VCaP (cell line): Measurements from ENCODE around the gene NBPF3.
"Not testable (repeated sequence)": the region's sequence is repeated elsewhere in the genome, so short reads cannot be mapped to it uniquely, and the experiment has no call there.

ENCODE experiments used
- H3K27ac ChIP-seq: fragments of 450-650 bp; 2 replicates; pipeline ENCODE4 v1.5.1; 2017
- TF ChIP-seq, protein P1 (sequence below): fragments of 450-650 bp; conservative IDR thresholded peaks from 2 replicates; pipeline ENCODE4 v1.5.1; 2017; ENCODE audit warnings: mild to moderate bottlenecking, moderate library complexity

NBPF3 gene

GRCh38 chr1:21457654-21458053, 17.7 kb downstream of the NBPF3 start:
- no peak overlapping the region for H3K27ac ChIP-seq
- TF ChIP-seq, protein P1, sequence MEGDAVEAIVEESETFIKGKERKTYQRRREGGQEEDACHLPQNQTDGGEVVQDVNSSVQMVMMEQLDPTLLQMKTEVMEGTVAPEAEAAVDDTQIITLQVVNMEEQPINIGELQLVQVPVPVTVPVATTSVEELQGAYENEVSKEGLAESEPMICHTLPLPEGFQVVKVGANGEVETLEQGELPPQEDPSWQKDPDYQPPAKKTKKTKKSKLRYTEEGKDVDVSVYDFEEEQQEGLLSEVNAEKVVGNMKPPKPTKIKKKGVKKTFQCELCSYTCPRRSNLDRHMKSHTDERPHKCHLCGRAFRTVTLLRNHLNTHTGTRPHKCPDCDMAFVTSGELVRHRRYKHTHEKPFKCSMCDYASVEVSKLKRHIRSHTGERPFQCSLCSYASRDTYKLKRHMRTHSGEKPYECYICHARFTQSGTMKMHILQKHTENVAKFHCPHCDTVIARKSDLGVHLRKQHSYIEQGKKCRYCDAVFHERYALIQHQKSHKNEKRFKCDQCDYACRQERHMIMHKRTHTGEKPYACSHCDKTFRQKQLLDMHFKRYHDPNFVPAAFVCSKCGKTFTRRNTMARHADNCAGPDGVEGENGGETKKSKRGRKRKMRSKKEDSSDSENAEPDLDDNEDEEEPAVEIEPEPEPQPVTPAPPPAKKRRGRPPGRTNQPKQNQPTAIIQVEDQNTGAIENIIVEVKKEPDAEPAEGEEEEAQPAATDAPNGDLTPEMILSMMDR: no peak

DNA sequence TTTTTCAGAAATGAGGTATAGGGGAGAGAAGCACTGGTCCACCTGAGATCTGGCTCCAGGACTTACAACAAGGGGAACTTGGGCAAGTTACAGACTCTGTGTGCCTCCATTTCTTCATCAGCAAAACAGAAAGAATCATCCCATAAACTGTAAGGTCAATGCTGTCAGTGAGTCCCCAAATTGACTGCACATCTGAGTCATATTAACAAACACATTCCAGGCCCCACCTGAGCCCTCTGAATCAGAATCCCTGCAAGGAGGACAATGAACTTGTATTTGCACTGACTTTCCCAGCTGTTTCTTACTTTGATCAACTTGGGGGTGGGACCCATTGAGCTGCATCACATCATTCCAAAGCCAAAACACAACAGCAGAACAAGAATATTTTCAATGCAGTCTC, 25.2 kb downstream of the NBPF3 start:
- H3K27ac ChIP-seq: not testable (repeated sequence)

DNA sequence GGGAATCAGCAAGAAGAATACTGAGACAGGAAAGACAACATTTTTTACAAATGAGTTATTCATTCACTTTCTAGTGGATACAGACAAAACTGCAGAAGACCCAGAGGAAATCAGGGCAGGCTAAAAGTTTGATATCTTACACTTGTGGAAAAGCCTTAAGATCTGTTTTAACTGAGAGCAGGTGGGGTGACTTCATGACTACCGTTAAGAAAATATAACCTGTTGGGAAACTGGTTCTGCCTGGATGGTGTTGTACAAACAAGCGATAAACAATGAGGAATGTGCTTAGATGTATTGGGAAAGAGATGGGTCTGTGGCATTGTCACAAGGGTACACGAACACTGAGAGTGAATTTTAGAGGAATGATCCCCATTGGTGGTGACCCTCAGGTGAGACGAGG, 28.0 kb downstream of the NBPF3 start:
- H3K27ac ChIP-seq: not testable (repeated sequence)

- no peak overlapping the region for H3K27ac ChIP-seq
- TF ChIP-seq, protein P1: no peak
Measured at GRCh38 chr1:21468599-21468998, 28.7 kb downstream of the NBPF3 start.

GRCh38 chr1:21469581-21469980, 29.6 kb downstream of the NBPF3 start:
- TF ChIP-seq, protein P1: no peak
- no peak overlapping the region for H3K27ac ChIP-seq

DNA sequence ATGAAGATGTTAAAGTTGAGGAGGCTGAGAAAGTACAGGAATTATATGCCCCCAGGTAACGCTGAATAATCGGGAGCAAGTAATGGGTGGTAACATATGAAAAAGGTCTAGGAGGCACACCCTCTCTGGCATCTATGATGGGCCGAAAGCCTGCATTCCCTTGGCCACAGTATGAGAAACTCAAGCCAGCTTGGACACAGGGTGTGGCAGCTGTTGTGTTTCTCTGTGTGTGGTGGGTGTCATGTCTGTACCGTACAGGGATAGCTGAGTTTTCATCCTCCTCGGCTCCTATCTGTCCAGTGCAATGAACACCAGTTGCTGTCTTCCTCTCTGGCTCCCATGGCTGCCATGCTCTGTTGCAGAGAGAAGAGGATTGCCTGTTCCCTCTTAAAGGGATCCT, 32.9 kb downstream of the NBPF3 start:
- TF ChIP-seq, protein P1: no peak

GRCh38 chr1:21478356-21478755, 38.4 kb downstream of the NBPF3 start:
- no peak overlapping the region for H3K27ac ChIP-seq
- TF ChIP-seq, protein P1: no peak

More for the DNA sequence above, 32.9 kb downstream of the NBPF3 start:
- no peak overlapping the region for H3K27ac ChIP-seq

- H3K27ac ChIP-seq: not testable (repeated sequence)
Measured at GRCh38 chr1:21483881-21484280, 43.9 kb downstream of the NBPF3 start.

- TF ChIP-seq, protein P1: no peak
- H3K27ac ChIP-seq: no peak overlapping the region
Measured at GRCh38 chr1:21489146-21489545, 49.2 kb downstream of the NBPF3 start.
